OCI-LY1 (cell line): ENCODE measurements around the gene GBE1.

Source experiments
- EZH2 ChIP-seq: fragments of 200-600 bp; sonication (generic), shearing (Covaris generic); IDR thresholded peaks from 2 replicates; pipeline ENCODE4 v1.8.0; 2017; ENCODE audit warnings: borderline replicate concordance, mixed run types, mild to moderate bottlenecking, antibody characterized with exemption, low read length, moderate library complexity, mixed read lengths
- TF ChIP-seq, protein P1 (sequence below): fragments of 200-600 bp; sonication (generic), shearing (Covaris generic); IDR thresholded peaks from 2 replicates; pipeline ENCODE4 v1.5.1; 2017; ENCODE audit warnings: mild to moderate bottlenecking, antibody characterized with exemption, low read length, moderate library complexity, mixed read lengths

DNA sequence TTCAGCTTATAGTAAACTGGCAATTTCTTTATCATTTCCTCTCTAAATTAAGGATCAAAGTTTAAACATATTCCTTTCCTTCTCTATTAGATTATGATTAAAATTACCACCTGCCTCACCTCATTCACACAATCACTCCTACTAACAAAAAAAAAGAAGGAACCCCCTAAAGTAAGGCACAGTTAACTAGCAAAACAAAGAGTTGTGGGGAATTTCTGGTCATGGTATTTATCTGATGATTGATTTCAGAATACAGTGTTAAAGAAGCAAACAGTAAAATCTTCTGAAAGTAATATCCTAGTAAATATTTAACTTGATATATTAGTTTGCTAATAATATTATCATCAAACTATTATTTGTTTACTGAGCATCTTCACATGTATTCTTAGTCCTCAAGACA lies 8.8 kb downstream of the GBE1 start:
- TF ChIP-seq, protein P1, sequence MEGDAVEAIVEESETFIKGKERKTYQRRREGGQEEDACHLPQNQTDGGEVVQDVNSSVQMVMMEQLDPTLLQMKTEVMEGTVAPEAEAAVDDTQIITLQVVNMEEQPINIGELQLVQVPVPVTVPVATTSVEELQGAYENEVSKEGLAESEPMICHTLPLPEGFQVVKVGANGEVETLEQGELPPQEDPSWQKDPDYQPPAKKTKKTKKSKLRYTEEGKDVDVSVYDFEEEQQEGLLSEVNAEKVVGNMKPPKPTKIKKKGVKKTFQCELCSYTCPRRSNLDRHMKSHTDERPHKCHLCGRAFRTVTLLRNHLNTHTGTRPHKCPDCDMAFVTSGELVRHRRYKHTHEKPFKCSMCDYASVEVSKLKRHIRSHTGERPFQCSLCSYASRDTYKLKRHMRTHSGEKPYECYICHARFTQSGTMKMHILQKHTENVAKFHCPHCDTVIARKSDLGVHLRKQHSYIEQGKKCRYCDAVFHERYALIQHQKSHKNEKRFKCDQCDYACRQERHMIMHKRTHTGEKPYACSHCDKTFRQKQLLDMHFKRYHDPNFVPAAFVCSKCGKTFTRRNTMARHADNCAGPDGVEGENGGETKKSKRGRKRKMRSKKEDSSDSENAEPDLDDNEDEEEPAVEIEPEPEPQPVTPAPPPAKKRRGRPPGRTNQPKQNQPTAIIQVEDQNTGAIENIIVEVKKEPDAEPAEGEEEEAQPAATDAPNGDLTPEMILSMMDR, result no peak
- no peak for TF ChIP-seq EZH2
